ENCODE results near the gene MPC1L.
"Not testable (repeated sequence)": the region's sequence is repeated elsewhere in the genome, so short reads cannot be mapped to it uniquely, and the experiment has no call there.

DNA sequence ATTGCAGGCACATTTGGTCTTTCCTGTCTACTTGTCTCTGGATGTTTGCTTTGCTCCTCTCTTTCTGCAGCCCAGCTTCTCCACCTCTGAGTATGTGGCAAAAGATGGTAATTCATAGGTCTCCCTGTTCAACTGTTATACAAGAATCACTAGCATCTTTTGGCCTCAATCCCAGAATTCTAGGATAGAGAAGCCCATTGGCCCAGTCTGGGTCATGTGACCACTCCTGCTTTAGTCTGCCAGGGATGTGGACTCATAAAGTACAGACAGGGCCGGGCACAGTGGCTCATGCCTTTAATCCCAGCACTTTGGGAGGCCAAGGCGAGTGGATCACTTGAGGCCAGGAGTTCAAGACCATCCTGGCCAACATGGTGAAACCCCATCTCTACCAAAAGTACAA lies 47.8 kb upstream of the MPC1L start:
- TF ChIP-seq, protein P1, sequence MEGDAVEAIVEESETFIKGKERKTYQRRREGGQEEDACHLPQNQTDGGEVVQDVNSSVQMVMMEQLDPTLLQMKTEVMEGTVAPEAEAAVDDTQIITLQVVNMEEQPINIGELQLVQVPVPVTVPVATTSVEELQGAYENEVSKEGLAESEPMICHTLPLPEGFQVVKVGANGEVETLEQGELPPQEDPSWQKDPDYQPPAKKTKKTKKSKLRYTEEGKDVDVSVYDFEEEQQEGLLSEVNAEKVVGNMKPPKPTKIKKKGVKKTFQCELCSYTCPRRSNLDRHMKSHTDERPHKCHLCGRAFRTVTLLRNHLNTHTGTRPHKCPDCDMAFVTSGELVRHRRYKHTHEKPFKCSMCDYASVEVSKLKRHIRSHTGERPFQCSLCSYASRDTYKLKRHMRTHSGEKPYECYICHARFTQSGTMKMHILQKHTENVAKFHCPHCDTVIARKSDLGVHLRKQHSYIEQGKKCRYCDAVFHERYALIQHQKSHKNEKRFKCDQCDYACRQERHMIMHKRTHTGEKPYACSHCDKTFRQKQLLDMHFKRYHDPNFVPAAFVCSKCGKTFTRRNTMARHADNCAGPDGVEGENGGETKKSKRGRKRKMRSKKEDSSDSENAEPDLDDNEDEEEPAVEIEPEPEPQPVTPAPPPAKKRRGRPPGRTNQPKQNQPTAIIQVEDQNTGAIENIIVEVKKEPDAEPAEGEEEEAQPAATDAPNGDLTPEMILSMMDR (IDR thresholded peaks at IDR 0.05), result not testable (repeated sequence)
- not testable (repeated sequence) for TF ChIP-seq EP300, POLR2A (IDR thresholded peaks at IDR 0.05)
